Panc1 (cell line): ENCODE data around the gene KRT13. TPM values are rescaled to one million over a fixed set of nuclear protein-coding genes. Genes with fewer than 3 reads are reported as not detected.

Experiments
- ATAC-seq: fragments of 200-7000 bp; cut with Tn5 transposase; 2 replicates; pipeline ENCODE4 v1.9.1; 2020; ENCODE audit warnings: mild to moderate bottlenecking, moderate library complexity
- BruUV-seq: library from RNA; stranded (reverse); fragments of 400-500 nt; replicated peaks from 2 replicates; lab custom pipeline; 2021; lab: Mats Ljungman, UMichigan
- CTCF ChIA-PET: fragments of 300-600 bp; sonication (Branson Sonifier 250); formaldehyde crosslinking; loops from one replicate; lab custom pipeline; 2022; ENCODE audit warnings: antibody characterized with exemption; lab: Charles Lee
- POLR2A ChIA-PET: fragments of 300-600 bp; sonication (Branson Sonifier 250); formaldehyde crosslinking; loops from one replicate; lab custom pipeline; 2022; ENCODE audit warnings: antibody characterized with exemption; lab: Charles Lee
- DNase-seq: peaks from one replicate; pipeline ENCODE4 v3.0.0-alpha.2; 2010; ENCODE audit warnings: low read depth, low spot score
- H3K27ac ChIP-seq: 2 replicates; pipeline ENCODE4 v1.5.1; 2011; ENCODE audit warnings: mild to moderate bottlenecking, low read length, inconsistent platforms
- H3K27me3 ChIP-seq: fragments of 200-500 bp; sonication (Bioruptor generic); 2 replicates; pipeline ENCODE4 v1.6.0; 2014; ENCODE audit warnings: low read length, inconsistent platforms; ENCODE audit not compliant: control insufficient read depth, insufficient read depth
- H3K36me3 ChIP-seq: fragments of 200-500 bp; sonication (Bioruptor generic); 2 replicates; pipeline ENCODE4 v1.5.1; 2014; ENCODE audit warnings: inconsistent platforms, mild to moderate bottlenecking, low read length, moderate library complexity; ENCODE audit not compliant: control insufficient read depth, insufficient read depth
- H3K4me1 ChIP-seq: 2 replicates; pipeline ENCODE4 v1.5.1; 2011; ENCODE audit warnings: inconsistent platforms, mild to moderate bottlenecking, low read length, moderate library complexity; ENCODE audit not compliant: control insufficient read depth, insufficient read depth
- H3K4me3 ChIP-seq, 2 experiments: 2 replicates each; pipeline ENCODE4 v1.5.1; 2011 to 2012; ENCODE audit warnings: low read depth in 2 of 2, low read length in 2 of 2, mild to moderate bottlenecking in 2 of 2, inconsistent platforms in 1 of 2, moderate library complexity in 1 of 2
- H3K9me3 ChIP-seq: fragments of 200-500 bp; sonication (Bioruptor generic); 2 replicates; pipeline ENCODE4 v1.5.1; 2014; ENCODE audit warnings: low read depth, mild to moderate bottlenecking, inconsistent platforms, low read length, moderate library complexity; ENCODE audit not compliant: control insufficient read depth, insufficient read depth
- CTCF ChIP-seq: fragments of 450-650 bp; IDR thresholded peaks from 2 replicates; pipeline ENCODE4 v1.5.1; 2017; ENCODE audit warnings: mild to moderate bottlenecking
- POLR2AphosphoS5 ChIP-seq: IDR thresholded peaks from 2 replicates; pipeline ENCODE4 v1.6.1; 2012; ENCODE audit warnings: mild to moderate bottlenecking, low read depth, low read length, moderate library complexity
- REST ChIP-seq, 2 experiments: IDR thresholded peaks; 2 replicates each; pipeline ENCODE4 v1.6.1; 2011 to 2012; ENCODE audit warnings: low read depth in 2 of 2, control low read depth in 1 of 2, low read length in 1 of 2, mild to moderate bottlenecking in 1 of 2, moderate library complexity in 1 of 2; ENCODE audit not compliant: insufficient read depth in 1 of 2
- SIN3A ChIP-seq: IDR thresholded peaks from 2 replicates; pipeline ENCODE4 v1.6.1; 2012; ENCODE audit warnings: low read depth, mild to moderate bottlenecking, low read length, moderate library complexity, borderline replicate concordance; ENCODE audit not compliant: insufficient read depth
- TCF7L2 ChIP-seq: IDR thresholded peaks from 2 replicates; pipeline ENCODE4 v1.6.1; 2011; ENCODE audit warnings: mild to moderate bottlenecking, low read depth, low read length, inconsistent platforms
- in situ Hi-C: cut with HindIII; loops from 2 replicates; pipeline ENCODE4 v1.10.0; 2016; ENCODE audit warnings: low sequenced_read_pairs, low pct_unique_long_range_greater_than_20kb
- intact Hi-C: fragments of 100-400 bp; cut with micrococcal nuclease; formaldehyde crosslinking; loops from one replicate; pipeline ENCODE4 v1.10.0; 2022; ENCODE audit not compliant: unreplicated experiment
- total RNA-seq: library from RNA; stranded (reverse); gene quantifications from one replicate; pipeline ENCODE4 v1.2.1, GENCODE V29; 2021; ENCODE audit not compliant: unreplicated experiment

The KRT13 gene
- total RNA-seq, 1 experiment from 2014 or later, result 0.36 TPM

- no peak for DNase-seq
- Histone ChIP-seq H3K36me3 (no peaks in the 10 kb centered on the region), H3K4me3 (no peak overlapping the region), H3K27me3 (no peaks in the 10 kb centered on the region), H3K9me3 (no peaks in the 10 kb centered on the region), H3K27ac (peak overlapping the region; percentile 77), H3K4me1 (peaks cover 66% of the 10 kb centered on the region)
- POLR2A ChIA-PET, result interaction anchor here (0.5 to 0.7 kb wide), 2 partner anchors 140 to 721 kb away, joined by 5 to 9 read pairs; no protein-coding TSS in a partner anchor
- ATAC-seq, result no peak
- no peak for TF ChIP-seq CTCF
- TF ChIP-seq REST (IDR thresholded peaks at IDR 0.05; ENCODE audit: insufficient read depth in 1 of 2, low read depth in 2 of 2, low read length in 1 of 2), result no peak
- TF ChIP-seq SIN3A, result no peak
- TF ChIP-seq TCF7L2, result no peak
- no peak for TF ChIP-seq POLR2AphosphoS5
- in situ Hi-C loops (loop anchor here (25.0 kb wide), 1 partner anchor 97 kb away; no protein-coding TSS in a partner anchor), intact Hi-C loops (no loop called here)
- CTCF ChIA-PET, result interaction anchor here (0.6 to 2.1 kb wide), 4 partner anchors 9 to 716 kb away, joined by 3 to 9 read pairs (median 4); no protein-coding TSS in a partner anchor
- BruUV-seq, result no TSS peak
Measured at GRCh38 chr17:41539979-41540701, 34.7 kb upstream of the KRT13 start.

- TF ChIP-seq SIN3A (no peak), POLR2AphosphoS5 (no peak), CTCF (no peak), TCF7L2 (no peak), REST (IDR thresholded peaks at IDR 0.05; ENCODE audit: insufficient read depth in 1 of 2, low read depth in 2 of 2, low read length in 1 of 2) (no peak)
- H3K4me3 ChIP-seq, result no peak overlapping the region
- ATAC-seq, result peak; percentile 62
- H3K4me1 ChIP-seq, result peaks cover 59% of the 10 kb centered on the region
- peak overlapping the region; percentile 79 for H3K27ac ChIP-seq
- H3K36me3 ChIP-seq, result no peaks in the 10 kb centered on the region
- in situ Hi-C loops (loop anchor here (25.0 kb wide), 1 partner anchor 98 kb away; no protein-coding TSS in a partner anchor), intact Hi-C loops (no loop called here)
- CTCF ChIA-PET, result interaction anchor here (0.6 to 2.1 kb wide), 2 partner anchors 10 to 109 kb away, joined by 7 to 9 read pairs; no protein-coding TSS in a partner anchor
- H3K9me3 ChIP-seq, result no peaks in the 10 kb centered on the region
- DNase-seq, result no peak
- no peaks in the 10 kb centered on the region for H3K27me3 ChIP-seq
- no TSS peak for BruUV-seq
- POLR2A ChIA-PET, result interaction anchor here (0.7 kb wide), 1 partner anchor 719 kb away, joined by 5 read pairs; no protein-coding TSS in a partner anchor
Measured at GRCh38 chr17:41539071-41539492, 33.7 kb upstream of the KRT13 start.
